Epithelial cell of esophagus (primary cell): ENCODE data around the gene TSPO.

Experiments
- DNase-seq: peaks from one replicate; pipeline ENCODE4 v3.0.0; 2010; ENCODE audit warnings: low read depth
- H3K4me3 ChIP-seq: 2 replicates; pipeline ENCODE4 v1.5.1; 2011; ENCODE audit warnings: mild to moderate bottlenecking, low read length, control low read depth
- CTCF ChIP-seq: IDR thresholded peaks from 2 replicates; pipeline ENCODE4 v1.5.1; 2011; ENCODE audit warnings: low read depth, mild to moderate bottlenecking, low read length, control low read depth, inconsistent platforms; ENCODE audit not compliant: insufficient read depth; ENCODE audit errors: missing control alignments

Gene TSPO

GRCh38 chr22:43154887-43155536 is 3.7 kb downstream of the TSPO start:
- no peak overlapping the region for H3K4me3 ChIP-seq
- no peak for DNase-seq
- no peak for TF ChIP-seq CTCF

- H3K4me3 ChIP-seq, result no peak overlapping the region
- TF ChIP-seq CTCF, result no peak
- peak; percentile 21 for DNase-seq
Observed at GRCh38 chr22:43155789-43156188, 4.4 kb downstream of the TSPO start.

- no peak for TF ChIP-seq CTCF
- no peak for DNase-seq
- no peak overlapping the region for H3K4me3 ChIP-seq
Observed at GRCh38 chr22:43156413-43156812, 5.1 kb downstream of the TSPO start.

- no peak overlapping the region for H3K4me3 ChIP-seq
- no peak for TF ChIP-seq CTCF
- DNase-seq, result no peak
Observed at GRCh38 chr22:43157874-43158546, 6.7 kb downstream of the TSPO start.

- no peak for DNase-seq
- no peak for TF ChIP-seq CTCF
- no peak overlapping the region for H3K4me3 ChIP-seq
Observed at GRCh38 chr22:43158778-43159483, 7.6 kb downstream of the TSPO start.

- TF ChIP-seq CTCF, result peak; percentile 57
- H3K4me3 ChIP-seq, result no peak overlapping the region
- DNase-seq, result no peak
Observed at GRCh38 chr22:43159484-43160178, 8.3 kb downstream of the TSPO start.
